ENCODE measurements around the gene BMP2.

- TF ChIP-seq CTCF (IDR thresholded peaks at IDR 0.05; ENCODE audit: low read length): no peak
- TF ChIP-seq EZH2 (IDR thresholded peaks at IDR 0.05; ENCODE audit: borderline replicate concordance, low read length): no peak
Observed at GRCh38 chr20:6740096-6740495, 27.4 kb upstream of the BMP2 start.

Measured in OCI-LY1 (cell line).